Measurements from ENCODE around the gene KIF26A.

The KIF26A gene

GRCh38 chr14:104138098-104138717 is at the start of gene KIF26A (continued):
- TF ChIP-seq ZNF140 (tag by site-specific recombination; IDR thresholded peaks at IDR 0.05) (no peak), ZNF266 (tag by site-specific recombination; IDR thresholded peaks at IDR 0.05; ENCODE audit: low read depth) (no peak), ZNF596 (tag by site-specific recombination; IDR thresholded peaks at IDR 0.05) (no peak), KLF7 (tag by site-specific recombination; IDR thresholded peaks at IDR 0.05; ENCODE audit: borderline replicate concordance) (peak; percentile 75), ZNF560 (tag by site-specific recombination; IDR thresholded peaks at IDR 0.05; ENCODE audit: borderline replicate concordance) (no peak), PRDM6 (tag by site-specific recombination; IDR thresholded peaks at IDR 0.05) (no peak), ZNF654 (tag by site-specific recombination; IDR thresholded peaks at IDR 0.05; ENCODE audit: low read depth) (no peak), ELK4 (IDR thresholded peaks at IDR 0.05; ENCODE audit: borderline replicate concordance, low read depth, low read length) (no peak), ZNF175 (tag by site-specific recombination; IDR thresholded peaks at IDR 0.05) (no peak), ZBTB48 (tag by site-specific recombination; IDR thresholded peaks at IDR 0.05) (no peak), ZNF394 (tag by site-specific recombination; IDR thresholded peaks at IDR 0.05; ENCODE audit: borderline replicate concordance) (no peak), ZNF544 (tag by site-specific recombination; IDR thresholded peaks at IDR 0.05) (no peak), ZNF16 (tag by site-specific recombination; IDR thresholded peaks at IDR 0.05; ENCODE audit: low read depth) (no peak), ZFP3 (tag by site-specific recombination; IDR thresholded peaks at IDR 0.05; ENCODE audit: low read depth) (no peak), ZNF148 (tag by site-specific recombination; IDR thresholded peaks at IDR 0.05; ENCODE audit: borderline replicate concordance) (no peak), YY2 (tag by site-specific recombination; IDR thresholded peaks at IDR 0.05) (no peak), SCRT1 (tag by site-specific recombination; IDR thresholded peaks at IDR 0.05; ENCODE audit: borderline replicate concordance) (no peak), ZNF558 (tag by site-specific recombination; IDR thresholded peaks at IDR 0.05) (no peak), ZNF211 (tag by site-specific recombination; IDR thresholded peaks at IDR 0.05; ENCODE audit: low read depth) (no peak), ZBTB20 (tag by site-specific recombination; IDR thresholded peaks at IDR 0.05) (peak; percentile 51; the same call in 1 of the 2 replicates), ZNF501 (tag by site-specific recombination; IDR thresholded peaks at IDR 0.05) (peak; percentile 41; the same call in 1 of the 2 replicates), ZNF423 (tag by site-specific recombination; IDR thresholded peaks at IDR 0.05) (no peak), PRDM1 (tag by site-specific recombination; IDR thresholded peaks at IDR 0.05) (no peak), ZNF514 (tag by site-specific recombination; IDR thresholded peaks at IDR 0.05) (no peak), ZNF214 (tag by site-specific recombination; IDR thresholded peaks at IDR 0.05; ENCODE audit: borderline replicate concordance) (no peak), ZNF785 (tag by site-specific recombination; IDR thresholded peaks at IDR 0.05) (peak; percentile 86; the same call in 1 of the 2 replicates), ZBTB21 (tag by site-specific recombination; IDR thresholded peaks at IDR 0.05) (no peak), ZNF114 (tag by site-specific recombination; IDR thresholded peaks at IDR 0.05) (no peak), ZNF174 (tag by site-specific recombination; IDR thresholded peaks at IDR 0.05) (no peak), ZNF239 (tag by site-specific recombination; IDR thresholded peaks at IDR 0.05) (no peak), TSHZ1 (tag by site-specific recombination; IDR thresholded peaks at IDR 0.05; ENCODE audit: borderline replicate concordance) (no peak), ZSCAN18 (tag by site-specific recombination; IDR thresholded peaks at IDR 0.05) (no peak)

Data from HEK293 (cell line).